GM18873 (cell line): ENCODE measurements around the gene CDC27.
"Not testable (repeated sequence)": the region's sequence is repeated elsewhere in the genome, so short reads cannot be mapped to it uniquely, and the experiment has no call there.

ENCODE experiments used
- ATAC-seq: cut with Tn5 transposase; IDR thresholded peaks from one replicate; pipeline ENCODE4 v1.9.1; 2021; ENCODE audit warnings: mild to moderate bottlenecking, moderate library complexity, moderate number of reproducible peaks; ENCODE audit not compliant: unreplicated experiment, low FRiP score

Gene CDC27

DNA sequence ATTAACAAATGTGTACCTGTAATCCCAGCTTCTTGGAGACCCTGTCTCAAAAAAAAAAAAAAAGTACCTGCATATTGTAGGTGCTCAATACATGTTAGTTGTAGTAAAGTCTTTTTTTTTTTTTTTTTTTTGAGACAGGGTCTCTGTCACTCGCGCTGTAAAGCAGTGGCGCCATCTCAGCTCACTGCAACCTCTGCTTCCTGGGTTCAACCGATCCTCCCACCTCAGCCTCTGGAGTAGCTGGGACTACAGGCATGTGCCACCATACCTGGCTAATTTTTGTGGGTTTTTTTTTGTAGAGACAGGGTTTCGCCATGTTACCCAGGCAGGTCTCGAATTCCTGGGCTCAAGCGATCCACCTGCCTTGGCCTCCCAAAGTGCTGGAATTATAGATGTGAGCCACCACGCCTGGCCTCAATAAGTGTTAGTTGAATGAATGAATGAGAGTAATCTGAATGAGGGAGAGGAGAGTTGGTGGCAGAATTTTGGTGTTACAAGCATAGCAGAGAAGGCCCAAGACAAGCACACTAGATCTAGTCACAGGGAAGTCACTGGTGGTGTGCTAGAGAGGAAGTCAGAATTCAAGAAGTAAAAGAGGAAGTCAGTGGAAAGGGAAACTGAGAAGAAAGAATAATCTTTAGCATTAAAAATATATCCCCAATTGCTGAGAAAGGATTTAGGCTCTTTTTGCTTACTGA lies 10.7 kb upstream of the CDC27 start:
- no peak for ATAC-seq

DNA sequence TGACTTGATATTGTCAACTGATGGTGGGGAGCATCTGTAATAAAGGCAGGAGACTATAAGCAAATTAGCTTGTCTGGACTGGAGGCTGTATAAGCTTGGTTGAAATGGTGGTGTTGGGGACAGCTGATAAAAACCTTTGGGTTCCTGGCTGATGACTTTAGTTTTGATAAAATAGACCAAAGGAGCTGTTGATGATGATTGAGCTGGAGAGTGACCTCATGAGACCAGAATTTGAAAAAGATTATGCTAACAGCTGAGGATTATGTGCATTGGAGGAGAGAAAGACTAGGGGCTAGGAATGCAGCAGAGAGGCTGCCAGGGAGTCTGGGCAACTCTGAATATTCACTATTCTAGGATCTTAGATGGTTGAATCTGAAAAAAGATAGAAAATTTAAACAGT lies 8.7 kb upstream of the CDC27 start:
- ATAC-seq = no peak

DNA sequence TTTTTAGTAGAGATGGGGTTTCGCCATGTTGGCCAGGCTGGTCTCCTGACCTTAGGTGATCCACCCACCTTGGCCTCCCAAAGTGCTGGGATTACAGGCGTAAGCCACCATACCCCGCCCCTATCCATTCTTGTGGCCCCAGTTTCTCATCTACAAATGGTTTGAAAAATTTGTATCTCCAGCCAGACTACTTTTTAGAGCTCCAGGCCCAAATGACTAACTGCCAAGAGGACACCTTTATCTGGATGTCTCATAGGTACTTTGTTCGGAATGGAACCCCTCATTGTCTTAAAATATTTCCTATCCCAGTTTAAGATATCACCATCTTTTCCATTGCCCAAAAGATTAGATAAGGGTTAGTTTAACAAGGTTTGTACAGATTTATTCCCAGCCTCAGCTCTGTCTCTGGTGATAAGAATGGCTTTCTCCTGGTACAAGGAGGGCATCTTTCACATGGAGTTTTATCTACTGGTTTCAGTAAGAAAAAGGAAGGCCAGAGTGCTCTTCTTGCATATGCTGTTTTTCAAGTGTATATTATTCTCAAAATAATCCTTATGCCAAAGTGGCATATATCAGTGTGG lies 4.9 kb upstream of the CDC27 start:
- ATAC-seq = no peak

DNA sequence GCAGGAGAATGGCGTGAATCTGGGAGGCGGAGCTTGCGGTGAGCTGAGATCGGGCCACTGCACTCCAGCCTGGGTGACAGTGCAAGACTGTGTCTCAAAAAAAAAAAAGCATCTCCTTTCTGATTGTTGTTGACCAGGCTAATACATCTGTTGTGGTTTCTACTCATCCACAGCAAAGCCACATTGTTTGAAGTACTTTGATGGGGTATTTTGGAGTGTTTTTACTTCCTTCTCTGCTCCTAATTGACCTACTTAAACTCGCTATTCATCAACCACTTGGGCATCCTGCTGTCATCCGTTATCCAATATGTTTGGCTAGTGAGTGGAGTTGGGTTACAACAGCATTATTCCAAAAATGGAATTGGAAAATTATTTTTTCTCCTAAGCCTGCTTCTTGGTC lies 3.5 kb upstream of the CDC27 start:
- ATAC-seq = no peak

DNA sequence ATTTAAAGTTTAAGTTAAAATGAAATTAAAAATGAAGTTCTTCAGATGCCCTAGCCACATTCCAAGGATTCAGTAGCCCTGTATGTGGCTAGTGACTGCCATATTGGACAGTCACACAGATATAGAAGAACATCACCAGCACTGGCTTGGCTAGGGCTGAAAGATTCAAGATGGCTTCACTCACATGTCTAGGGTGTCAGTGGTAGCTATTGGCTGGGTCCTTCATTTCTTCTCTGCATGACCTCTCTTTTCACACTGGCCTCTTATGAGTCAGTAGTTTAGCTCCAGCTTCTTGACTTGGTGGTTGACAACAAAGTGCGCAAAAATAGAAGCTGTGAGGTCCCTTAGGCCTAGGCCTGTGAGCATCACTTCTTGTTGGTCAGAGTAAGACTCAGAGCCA lies 1.7 kb upstream of the CDC27 start:
- ATAC-seq = no peak

DNA sequence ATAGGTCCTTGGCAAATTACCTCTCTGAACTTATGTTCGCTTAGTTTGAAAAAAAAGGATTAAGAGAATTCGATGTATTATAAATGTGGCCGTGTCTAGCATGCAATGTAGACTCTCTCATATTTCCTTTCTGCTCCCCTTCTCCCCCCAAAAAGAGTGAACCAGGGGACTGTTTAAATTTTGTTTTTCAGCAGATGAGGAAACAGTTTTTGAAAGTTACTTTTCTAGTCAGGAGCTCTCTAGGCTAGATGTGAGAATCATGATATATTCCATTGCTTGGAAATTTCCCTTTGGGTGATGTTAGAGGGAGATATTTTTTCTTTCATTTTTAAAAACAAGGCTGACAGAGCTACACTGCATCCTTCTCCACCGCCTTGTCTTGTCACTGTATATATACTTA lies 1.1 kb upstream of the CDC27 start:
- no peak for ATAC-seq

DNA sequence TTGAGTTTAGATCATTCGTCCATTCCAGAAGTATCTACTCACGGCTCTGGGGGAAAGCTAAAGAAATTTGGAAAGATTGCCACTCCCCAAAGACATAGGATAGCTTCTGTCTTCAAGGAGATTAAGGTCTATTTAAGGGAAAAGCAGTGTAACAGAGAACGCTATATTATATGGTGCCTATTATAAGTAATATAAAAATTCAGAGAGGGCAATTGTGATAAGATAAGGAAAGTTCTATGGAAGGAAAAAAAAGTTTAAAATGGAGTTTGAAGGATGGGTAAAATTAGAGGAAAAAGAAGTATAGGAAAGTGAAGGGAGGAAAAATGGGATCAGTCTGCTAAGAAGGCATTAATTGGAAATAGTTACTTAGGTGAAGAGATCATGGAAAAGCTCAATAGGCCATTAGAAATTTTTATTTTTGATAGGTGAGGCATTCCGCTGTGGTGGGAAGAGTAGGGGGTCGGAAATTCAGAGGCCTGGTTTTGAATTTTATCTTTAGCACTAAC lies 690 bp upstream of the CDC27 start:
- no peak for ATAC-seq

DNA sequence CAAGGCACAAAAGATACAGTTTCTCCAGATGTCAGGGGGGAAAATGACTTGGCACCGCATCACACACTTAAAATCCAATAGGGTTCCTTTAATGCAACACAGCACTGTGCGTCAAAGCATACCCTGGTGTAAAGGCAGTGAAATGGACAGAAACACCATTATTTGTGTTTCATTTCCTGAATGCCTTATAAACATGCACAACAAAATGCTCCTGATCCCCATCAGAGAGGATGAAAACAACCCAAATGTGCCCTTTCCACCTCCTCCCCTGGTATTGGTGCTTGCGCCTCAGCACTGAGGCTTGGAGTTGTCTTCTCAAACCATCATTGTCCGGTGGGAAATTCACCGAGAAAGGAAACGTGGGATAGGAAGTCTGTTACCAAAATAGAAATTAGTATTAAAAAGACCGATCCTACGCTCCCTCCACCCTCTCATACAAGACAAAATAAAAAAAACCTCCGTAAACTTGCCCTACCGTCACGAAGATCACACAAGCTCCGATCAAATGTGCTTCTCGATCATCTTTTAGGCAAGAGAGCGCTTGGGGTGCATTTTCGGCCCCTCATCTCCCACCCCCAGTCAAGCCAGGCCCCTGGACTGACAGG lies 722 bp downstream of the CDC27 start:
- ATAC-seq = no peak

DNA sequence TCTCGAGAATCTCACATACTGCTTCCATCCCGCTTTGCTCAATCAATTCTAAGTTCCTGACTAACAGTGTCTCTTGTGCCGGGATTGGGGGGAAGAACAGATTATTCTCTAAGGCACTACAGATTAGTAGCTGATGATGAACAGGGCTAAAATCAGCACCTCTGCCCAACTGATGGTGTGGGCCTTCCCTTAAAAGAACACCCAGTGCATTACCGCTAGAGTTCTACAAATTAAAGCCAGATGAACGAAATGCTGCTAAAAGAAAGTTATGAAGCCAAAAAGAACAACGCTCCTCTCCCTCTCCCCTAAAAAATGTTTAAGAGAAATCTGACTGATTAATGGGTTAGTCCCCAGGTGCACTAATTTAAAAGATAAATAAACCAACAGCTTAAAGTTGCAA lies 4.4 kb downstream of the CDC27 start:
- ATAC-seq = no peak

DNA sequence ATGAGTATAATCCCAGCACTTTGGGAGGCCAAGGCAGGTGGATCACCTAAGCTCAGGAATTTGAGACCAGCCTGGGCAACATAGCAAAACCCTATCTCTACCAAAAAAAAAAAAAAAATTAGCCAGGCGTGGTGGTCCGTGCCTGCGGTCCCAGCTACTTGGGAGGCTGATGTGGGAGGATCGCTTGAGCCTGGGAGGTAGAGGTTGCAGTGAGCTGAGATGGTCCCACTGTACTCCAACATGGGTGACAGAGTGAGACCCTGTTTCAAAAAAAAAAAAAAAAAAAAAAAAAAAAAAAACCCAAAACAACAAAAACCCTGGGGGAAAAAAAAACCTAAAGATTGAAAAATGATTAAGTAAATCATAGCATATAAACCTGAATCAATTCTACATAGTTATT lies 8.1 kb downstream of the CDC27 start:
- ATAC-seq = not testable (repeated sequence)

DNA sequence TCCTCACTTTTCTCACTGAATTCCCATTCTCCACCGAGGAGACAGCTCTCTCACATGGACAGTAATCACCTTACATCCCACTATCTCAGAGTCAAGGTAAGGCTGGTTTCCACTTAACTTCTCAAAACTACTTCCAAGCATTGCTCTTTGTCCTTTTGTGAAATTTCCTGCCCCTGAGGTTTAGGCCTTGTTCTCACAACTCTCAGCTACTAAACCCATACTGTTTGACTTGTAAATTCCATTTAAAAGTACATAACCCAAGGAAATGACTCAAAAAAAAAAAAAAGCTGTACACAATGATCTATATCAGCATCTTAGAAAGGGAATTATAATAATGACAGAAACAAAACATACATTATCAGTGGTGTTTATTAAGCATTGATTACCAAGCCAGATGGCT lies 8.8 kb downstream of the CDC27 start:
- no peak for ATAC-seq

DNA sequence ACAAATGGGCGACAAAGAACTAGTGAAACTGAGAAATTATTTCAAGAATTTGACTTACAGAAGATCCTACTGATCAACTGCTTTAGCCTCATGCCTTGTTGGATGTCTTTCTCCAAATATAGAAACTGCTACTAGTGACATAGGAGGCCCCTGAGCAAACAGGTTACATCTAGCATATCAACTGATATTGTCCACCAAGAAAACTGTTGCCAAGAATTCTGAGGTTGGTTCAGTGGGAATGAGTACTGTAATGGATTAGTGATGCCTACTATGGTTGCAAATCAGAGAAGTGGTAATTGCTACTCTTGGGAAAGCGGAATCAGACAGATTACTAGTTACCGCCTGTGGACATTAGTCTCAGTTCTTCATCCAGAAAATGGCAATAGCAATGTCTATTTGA lies 10.0 kb downstream of the CDC27 start:
- no peak for ATAC-seq

DNA sequence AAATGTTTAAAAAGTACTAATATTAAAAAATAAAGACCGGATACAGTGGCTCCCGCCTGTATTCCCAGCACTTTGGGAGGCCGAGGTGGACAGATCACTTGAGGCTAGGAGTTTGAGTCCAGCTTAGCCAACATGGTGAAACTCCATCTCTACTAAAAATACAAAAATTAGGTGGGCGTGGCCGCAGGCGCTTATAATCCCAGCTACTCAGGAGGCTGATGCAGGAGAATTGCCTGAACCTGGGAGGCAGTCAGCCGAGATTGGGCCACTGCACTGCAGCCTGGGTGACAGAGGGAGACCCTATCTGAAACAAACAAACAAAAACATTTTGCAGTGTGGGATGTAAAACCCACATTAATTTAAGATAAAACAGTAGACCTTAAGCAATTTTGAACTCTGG lies 11.8 kb downstream of the CDC27 start:
- ATAC-seq = no peak

DNA sequence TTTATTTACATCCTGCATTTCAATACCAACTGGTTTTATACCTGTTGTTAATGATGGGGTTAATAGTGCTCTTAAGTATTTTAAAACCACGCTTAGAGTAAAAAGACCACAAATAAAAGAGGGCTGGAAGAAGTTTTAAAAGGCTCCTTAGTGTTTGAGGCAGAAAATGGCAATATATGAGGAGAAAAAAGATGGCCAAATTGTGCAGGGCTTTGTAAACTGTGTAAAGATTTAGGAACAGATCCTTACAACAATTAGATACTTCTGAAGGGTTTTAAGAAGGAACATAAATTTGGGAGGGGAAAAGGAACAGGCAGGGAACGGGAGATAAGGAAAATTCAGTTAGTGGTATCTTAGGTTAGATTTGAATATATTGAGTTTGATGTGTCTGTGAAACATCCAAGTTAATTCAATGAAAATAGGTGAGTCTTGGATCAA lies 12.7 kb downstream of the CDC27 start:
- no peak for ATAC-seq

DNA sequence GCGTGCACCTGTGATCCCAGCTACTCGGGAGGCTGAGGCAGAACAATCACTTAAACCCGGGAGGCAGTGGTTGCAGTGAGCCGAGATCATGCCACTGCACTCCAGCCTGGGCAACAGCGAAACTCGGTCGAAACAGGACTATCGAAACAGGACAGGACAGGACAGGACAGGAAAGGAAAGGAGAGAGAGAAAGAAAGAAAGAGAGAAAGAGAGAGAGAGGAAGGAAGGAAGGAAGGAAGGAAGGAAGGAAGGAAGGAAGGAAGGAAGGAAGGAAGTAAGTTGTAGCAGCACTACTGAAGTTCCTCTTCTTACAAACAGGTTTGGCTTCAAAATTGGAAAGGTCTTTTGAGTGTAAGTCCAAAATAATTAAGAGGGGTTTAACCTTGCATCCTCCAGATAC lies 14.3 kb downstream of the CDC27 start:
- not testable (repeated sequence) for ATAC-seq

DNA sequence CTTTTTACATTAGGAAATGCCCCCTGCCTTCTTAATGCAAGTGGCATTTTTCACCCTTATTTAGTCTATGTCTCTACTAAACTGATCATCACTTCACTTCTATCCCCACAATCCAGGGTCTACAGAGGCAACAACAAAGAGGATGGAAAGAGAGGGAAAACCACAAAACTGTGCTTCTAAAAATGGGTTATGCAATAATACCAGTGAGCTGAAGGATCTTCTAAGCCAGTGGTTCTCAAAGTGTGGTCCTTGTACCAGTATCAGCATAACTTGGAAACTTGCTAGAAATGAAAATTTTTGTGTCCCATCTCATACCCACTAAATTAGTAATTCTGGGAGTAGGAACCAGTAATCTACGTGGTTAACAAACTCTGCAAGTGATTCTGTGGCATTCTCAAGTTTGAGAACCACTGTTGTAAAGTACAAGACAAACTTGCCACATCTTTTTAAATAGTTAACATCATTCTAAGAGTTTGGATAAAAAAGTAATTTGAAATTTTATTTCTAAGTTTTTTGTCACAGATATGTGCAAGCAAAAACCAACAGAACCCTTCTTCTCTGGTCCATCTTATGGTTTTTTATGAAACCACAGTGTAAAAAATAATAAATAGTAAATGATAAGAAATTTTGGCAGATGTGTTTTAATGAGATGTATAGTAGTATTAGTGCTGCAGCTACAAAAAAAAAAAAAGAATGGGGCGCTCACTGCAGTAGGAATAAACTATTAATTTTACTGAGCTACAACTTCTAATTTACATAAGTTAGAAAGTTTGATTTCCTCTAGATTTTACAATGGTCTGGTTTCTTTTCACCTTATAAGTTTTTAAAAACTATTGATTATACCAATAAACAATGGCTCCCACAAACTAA lies 16.2 kb downstream of the CDC27 start:
- ATAC-seq = no peak

DNA sequence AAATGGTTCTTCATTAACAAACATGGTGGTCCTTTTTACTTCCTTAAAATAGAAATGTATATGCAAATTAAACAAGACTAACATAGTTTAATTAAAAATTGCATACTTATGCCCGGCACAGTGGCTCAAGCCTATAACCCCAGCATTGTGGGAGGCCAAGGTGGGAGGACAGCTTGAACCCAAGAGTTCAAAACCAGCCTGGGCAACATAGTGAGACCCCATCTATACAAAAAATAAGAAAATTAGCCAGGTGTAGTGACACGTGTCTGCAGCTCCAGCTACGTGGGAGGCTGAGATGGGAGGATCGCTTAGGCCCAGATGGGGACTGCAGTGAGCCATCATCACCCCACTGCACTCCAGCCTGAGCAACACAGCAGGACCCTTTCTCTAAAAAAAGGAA lies 18.4 kb downstream of the CDC27 start:
- ATAC-seq = no peak

DNA sequence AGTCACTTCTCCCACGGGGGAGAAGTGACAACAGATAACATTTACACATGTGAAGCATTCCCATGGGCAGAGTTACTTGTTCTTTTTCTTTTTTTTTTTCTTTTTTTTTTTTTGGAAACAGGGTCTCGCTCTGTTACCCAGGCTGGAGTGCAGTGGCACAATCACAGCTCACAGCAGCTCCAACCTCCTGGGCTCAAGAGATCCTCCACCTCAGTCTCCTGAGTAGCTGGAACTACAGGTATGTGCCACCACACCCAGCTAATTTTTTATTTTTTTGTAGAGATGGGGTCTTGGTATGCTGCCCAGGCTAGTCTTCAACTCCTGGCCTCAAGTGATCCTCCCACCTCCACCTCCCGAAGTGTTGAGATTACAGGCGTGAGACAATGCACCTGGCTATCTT lies 20.2 kb downstream of the CDC27 start:
- not testable (repeated sequence) for ATAC-seq

DNA sequence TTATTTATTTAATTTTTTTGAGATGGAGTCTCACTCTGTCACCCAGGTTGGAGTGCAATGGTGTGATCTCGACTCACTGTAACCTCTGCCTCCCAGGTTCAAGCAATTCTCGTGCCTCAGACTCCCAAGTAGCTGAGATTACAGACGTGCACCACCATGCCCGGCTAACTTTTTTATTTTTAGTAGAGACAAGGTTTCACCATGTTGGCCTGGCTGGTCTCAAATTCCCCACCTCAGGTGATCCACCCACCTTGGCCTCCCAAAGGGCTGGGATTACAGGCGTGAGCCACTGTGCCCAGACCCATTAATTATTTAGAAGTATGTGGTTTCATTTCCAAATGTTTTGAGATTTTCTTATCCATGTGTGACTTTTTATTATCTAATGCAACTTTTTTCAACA lies 22.2 kb downstream of the CDC27 start:
- ATAC-seq = not testable (repeated sequence)

DNA sequence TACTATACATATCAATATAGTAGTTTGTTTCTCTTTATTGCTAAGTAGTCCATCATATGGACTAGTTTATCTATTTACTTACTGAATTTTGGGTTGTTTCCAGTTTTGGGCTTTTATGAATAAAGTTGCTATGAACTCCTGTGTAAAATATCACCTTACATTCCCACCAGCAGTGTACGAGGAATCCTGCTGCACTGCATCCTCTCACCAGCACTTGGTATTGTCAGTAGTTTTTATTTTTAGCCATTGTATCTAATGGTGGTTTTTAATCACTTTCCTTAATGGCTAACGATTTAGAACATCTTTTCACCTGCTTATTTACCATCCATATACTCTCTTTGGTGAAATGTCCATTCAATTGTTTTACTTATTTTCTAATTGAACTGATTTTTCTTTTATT lies 24.0 kb downstream of the CDC27 start:
- ATAC-seq = no peak

DNA sequence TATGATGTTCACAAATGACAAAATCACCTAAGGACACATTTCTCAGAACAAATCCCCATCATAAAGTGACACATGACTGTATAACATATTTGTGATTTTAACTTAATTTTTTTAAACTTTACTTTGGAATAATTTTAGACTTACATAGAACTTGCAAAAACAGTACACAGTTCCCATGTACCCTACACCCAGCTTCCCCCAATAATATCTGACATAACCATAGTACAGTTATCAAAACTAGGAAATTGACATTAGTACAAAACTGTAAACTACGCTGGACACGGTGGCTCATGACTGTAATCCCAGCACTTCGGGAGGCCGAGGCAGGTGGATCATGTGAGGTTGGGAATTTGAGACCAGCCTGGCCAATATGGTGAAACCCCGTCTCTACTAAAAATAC lies 24.8 kb downstream of the CDC27 start:
- no peak for ATAC-seq
